Urinary bladder (tissue), 4 donors: Measurements from ENCODE around the gene ALK. TPM values are rescaled to one million over a fixed set of nuclear protein-coding genes. Genes with fewer than 3 reads are reported as not detected.

Source experiments
- DNase-seq: peaks from one replicate; pipeline ENCODE4 v3.0.0-alpha.2; 2015; ENCODE audit errors: extremely low spot score
- H3K27ac ChIP-seq: one replicate; pipeline ENCODE4 v1.5.1; 2013; ENCODE audit warnings: low read depth, mild to moderate bottlenecking, moderate library complexity
- H3K36me3 ChIP-seq: one replicate; pipeline ENCODE4 v1.6.1; 2013; ENCODE audit warnings: mild to moderate bottlenecking, moderate library complexity; ENCODE audit not compliant: insufficient read depth
- H3K4me1 ChIP-seq: one replicate; pipeline ENCODE4 v1.6.1; 2013; ENCODE audit warnings: mild to moderate bottlenecking, moderate library complexity; ENCODE audit not compliant: insufficient read depth
- H3K4me3 ChIP-seq: one replicate; pipeline ENCODE4 v1.5.1; 2013; ENCODE audit warnings: low read depth, low read length
- WGBS: extraction: QIAGEN DNeasy Blood & Tissue Kit; methylation state at CpG from one replicate; pipeline ENCODE4 v1.1.7; 2013; 5-methylcytosine and 5-hydroxymethylcytosine counted together
- polyA plus RNA-seq: library from polyadenylated mRNA; stranded (reverse); fragments of 200-250 nt; gene quantifications from one replicate; pipeline ENCODE4 v1.2.3, GENCODE V29; 2013
- total RNA-seq: library from RNA; depleted of rRNA; stranded (reverse); fragments of >200 nt; gene quantifications from one replicate; pipeline ENCODE4 v1.2.3, GENCODE V29; 2014
- donor health status: healthy with polysubstance abuse.
- donor health status: healthy.

ALK gene
- total and polyA plus RNA-seq, 2 donors: 0.29 to 1.0 TPM

- H3K36me3 ChIP-seq: no peaks in the 10 kb centered on the region
- WGBS: 74% methylated on average over 2 of the region's 2 CpGs
- no peaks in the 10 kb centered on the region for H3K4me1 ChIP-seq
- no peak for DNase-seq
- no peak overlapping the region for H3K4me3 ChIP-seq
- no peak overlapping the region for H3K27ac ChIP-seq
Observed at GRCh38 chr2:29492701-29493100, 428.7 kb downstream of the ALK start.

DNA sequence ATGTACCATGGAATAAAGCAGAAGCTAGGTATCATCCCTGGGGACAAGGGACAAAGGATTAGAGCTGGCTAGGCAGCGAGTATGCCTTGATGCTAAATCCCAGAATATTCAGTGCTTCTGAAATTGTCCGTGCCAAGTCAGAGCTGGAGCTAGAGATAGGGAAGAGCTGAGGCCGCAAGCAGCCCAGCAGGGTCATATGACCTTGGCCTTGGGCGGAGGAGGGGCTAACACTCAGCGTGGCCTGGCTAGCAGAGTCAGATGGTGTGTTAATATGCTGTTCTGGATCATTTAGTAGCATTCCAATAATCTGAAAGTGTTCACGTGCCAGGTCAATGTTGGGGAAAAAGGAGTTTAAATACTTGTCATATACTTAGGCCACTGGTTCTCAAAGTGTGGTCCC is 431.3 kb downstream of the ALK start:
- Histone ChIP-seq H3K4me1 (no peaks in the 10 kb centered on the region), H3K4me3 (no peak overlapping the region), H3K27ac (no peak overlapping the region), H3K36me3 (no peaks in the 10 kb centered on the region)
- no peak for DNase-seq
- WGBS: 84% methylated on average over 6 of the region's 6 CpGs

DNA sequence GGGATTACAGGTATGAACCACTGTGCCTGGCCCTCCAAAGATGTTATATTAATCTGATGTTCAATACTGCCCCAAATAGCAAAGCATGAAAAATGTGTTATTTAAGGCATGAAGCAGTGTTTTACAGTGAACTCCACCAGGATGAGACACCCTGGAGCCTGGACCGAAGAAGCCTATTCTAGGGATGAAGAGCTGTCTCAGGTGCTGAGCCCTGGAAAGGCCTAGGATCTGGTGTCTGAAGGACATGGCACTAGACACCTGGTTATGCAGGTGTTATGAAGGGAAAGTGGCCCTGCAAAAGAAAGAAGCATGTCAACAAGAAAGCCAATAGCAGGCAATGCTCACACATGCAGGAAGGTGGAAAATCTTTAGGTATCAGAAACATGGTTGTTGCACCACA is 431.8 kb downstream of the ALK start:
- no peaks in the 10 kb centered on the region for H3K36me3 ChIP-seq
- no peak overlapping the region for H3K27ac ChIP-seq
- H3K4me1 ChIP-seq: no peaks in the 10 kb centered on the region
- DNase-seq: no peak
- 97% methylated on average over 1 of the region's 1 CpG for WGBS
- no peak overlapping the region for H3K4me3 ChIP-seq

DNA sequence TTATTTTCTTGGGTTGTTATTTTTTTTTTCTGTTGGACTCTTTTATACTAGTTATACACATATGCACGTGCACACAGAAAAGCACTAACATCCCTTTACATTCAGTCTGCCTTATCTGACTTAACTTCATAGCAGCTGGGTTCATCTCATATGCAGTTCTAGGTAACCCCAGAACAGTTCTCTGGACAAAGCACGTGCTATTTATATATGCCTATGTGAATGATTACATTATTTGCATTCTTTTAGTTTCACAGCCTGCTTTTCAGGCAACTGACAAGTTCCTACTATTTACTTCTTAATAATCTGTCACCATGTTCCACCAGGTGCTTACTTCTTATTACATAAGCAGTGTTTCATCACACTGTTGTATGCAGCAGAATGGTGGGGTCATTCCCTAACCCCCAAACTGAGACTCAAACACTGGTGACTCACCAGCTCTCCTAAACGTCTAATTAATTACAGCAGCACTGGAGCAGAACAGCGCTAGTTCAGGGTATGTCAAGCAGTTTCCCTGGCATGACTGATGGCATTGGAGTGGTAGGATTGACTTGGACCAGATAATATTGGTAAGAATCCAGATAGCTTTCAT is 433.3 kb downstream of the ALK start:
- H3K4me1 ChIP-seq: no peaks in the 10 kb centered on the region
- H3K36me3 ChIP-seq: no peaks in the 10 kb centered on the region
- WGBS: 57% methylated on average over 4 of the region's 4 CpGs

DNA sequence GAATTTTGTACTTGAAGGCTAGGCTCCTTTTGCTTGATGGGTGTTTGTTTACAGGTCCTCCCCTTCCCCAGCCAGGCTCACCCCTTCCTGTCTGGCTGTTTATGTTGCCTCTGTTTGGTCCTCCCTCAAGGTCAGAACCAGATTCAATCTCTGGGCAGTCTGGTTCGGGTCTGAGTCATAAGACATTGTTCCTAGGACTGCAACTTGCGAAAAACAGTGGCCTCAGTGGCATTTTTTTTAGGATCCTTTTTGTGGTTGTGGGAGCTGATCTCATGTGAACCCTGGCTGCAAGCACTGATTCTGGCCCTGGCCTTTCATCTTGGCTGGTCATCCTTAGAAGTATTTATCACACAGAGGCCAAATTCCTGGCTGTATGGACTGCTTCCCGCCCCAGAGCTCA is 435.8 kb downstream of the ALK start:
- WGBS: 24% methylated on average over 3 of the region's 3 CpGs
- no peak overlapping the region for H3K4me3 ChIP-seq
- H3K36me3 ChIP-seq: no peaks in the 10 kb centered on the region
- H3K27ac ChIP-seq: no peak overlapping the region
- H3K4me1 ChIP-seq: no peaks in the 10 kb centered on the region
- DNase-seq: no peak

More for the DNA sequence above, 433.3 kb downstream of the ALK start:
- no peak overlapping the region for H3K4me3 ChIP-seq
- DNase-seq: no peak
- no peak overlapping the region for H3K27ac ChIP-seq

GRCh38 chr2:29485117-29485516 is 436.3 kb downstream of the ALK start:
- H3K4me1 ChIP-seq: no peaks in the 10 kb centered on the region
- no peak overlapping the region for H3K4me3 ChIP-seq
- H3K36me3 ChIP-seq: no peaks in the 10 kb centered on the region
- no peak overlapping the region for H3K27ac ChIP-seq
- DNase-seq: no peak

DNA sequence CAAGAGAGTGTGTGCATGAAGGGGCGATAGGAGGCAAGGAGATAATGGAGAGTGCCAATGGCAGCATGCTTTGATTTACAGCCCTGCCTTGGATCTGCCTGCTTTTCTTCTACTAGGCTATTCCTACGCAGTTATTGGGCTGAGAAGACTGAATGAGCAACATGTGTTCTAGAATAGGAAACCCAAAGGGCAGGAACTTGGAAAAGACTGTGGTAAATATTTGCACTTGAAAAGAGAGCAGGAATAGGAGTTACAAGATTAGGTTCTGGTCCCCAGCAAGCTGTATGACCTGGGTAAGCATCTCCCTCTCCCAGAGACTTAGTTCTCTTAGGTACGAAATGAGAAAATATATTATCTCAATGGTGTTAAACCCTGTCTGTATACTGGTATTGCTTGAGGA is 438.5 kb downstream of the ALK start:
- H3K27ac ChIP-seq: no peak overlapping the region
- H3K4me3 ChIP-seq: no peak overlapping the region
- H3K4me1 ChIP-seq: no peaks in the 10 kb centered on the region
- no peak for DNase-seq
- no peaks in the 10 kb centered on the region for H3K36me3 ChIP-seq
- WGBS: 88% methylated on average over 3 of the region's 3 CpGs

GRCh38 chr2:29482348-29482747 is 439.0 kb downstream of the ALK start:
- no peaks in the 10 kb centered on the region for H3K36me3 ChIP-seq
- no peak for DNase-seq
- 92% methylated on average over 2 of the region's 2 CpGs for WGBS
- H3K4me1 ChIP-seq: no peaks in the 10 kb centered on the region
- H3K27ac ChIP-seq: no peak overlapping the region
- no peak overlapping the region for H3K4me3 ChIP-seq

- no peak overlapping the region for H3K4me3 ChIP-seq
- no peaks in the 10 kb centered on the region for H3K4me1 ChIP-seq
- H3K36me3 ChIP-seq: no peaks in the 10 kb centered on the region
- no peak for DNase-seq
- 89% methylated on average over 1 of the region's 1 CpG for WGBS
- no peak overlapping the region for H3K27ac ChIP-seq
Observed at GRCh38 chr2:29481313-29481712, 440.1 kb downstream of the ALK start.

- Histone ChIP-seq H3K36me3 (no peaks in the 10 kb centered on the region), H3K4me1 (no peaks in the 10 kb centered on the region), H3K4me3 (no peak overlapping the region), H3K27ac (no peak overlapping the region)
- 46% methylated on average over 4 of the region's 4 CpGs for WGBS
- DNase-seq: no peak
Observed at GRCh38 chr2:29480426-29480825, 441.0 kb downstream of the ALK start.

DNA sequence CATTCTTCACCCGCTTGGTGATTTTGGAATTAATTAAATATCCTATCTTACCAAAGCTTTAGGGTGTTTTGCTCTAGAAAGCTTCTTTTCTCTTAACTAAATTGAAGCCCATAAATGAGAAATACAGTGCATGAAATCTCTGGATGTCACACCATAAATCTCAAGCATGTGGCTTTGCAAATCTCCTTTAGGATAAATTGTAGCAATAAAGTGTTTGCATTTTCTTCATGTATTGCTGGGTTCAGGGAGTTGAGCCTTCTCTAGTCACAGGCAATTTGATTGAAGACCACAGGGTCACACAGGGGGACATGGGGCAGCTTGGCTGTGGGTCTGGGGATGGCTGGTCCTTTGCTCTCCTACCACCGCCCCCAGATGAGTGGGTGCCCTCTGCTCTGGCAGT is 442.0 kb downstream of the ALK start:
- H3K4me3 ChIP-seq: no peak overlapping the region
- 97% methylated on average over 2 of the region's 2 CpGs for WGBS
- no peak for DNase-seq
- no peak overlapping the region for H3K27ac ChIP-seq
- no peaks in the 10 kb centered on the region for H3K36me3 ChIP-seq
- H3K4me1 ChIP-seq: no peaks in the 10 kb centered on the region

GRCh38 chr2:29478641-29479040 is 442.7 kb downstream of the ALK start:
- Histone ChIP-seq H3K4me1 (no peaks in the 10 kb centered on the region), H3K36me3 (no peaks in the 10 kb centered on the region), H3K27ac (no peak overlapping the region), H3K4me3 (no peak overlapping the region)
- DNase-seq: no peak
- 95% methylated on average over 4 of the region's 4 CpGs for WGBS

- Histone ChIP-seq H3K27ac (no peak overlapping the region), H3K4me3 (no peak overlapping the region), H3K4me1 (no peaks in the 10 kb centered on the region), H3K36me3 (no peaks in the 10 kb centered on the region)
- DNase-seq: no peak
Observed at GRCh38 chr2:29477186-29477585, 444.2 kb downstream of the ALK start.

DNA sequence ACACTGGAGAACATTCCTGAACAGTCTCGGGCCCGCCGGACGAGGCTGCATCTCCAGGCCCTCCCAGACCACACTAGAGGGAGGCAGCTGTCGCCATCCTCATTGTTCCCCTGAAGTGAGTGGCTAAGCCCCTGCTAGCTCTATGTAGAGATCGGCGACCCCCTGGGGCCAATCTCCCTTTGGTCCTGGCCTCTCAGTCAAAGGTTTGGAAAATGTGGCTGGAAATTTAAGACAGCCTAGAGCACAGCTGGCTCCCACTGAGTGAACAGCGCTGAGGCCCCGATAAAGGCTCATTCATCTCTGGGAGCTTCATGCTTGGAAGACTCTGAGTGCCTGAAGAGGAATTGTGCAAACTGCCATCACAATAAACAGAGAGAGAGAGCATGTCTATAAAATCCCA is 445.9 kb downstream of the ALK start:
- 79% methylated on average over 9 of the region's 9 CpGs for WGBS
- H3K4me1 ChIP-seq: no peaks in the 10 kb centered on the region
- no peak for DNase-seq

GRCh38 chr2:29469961-29470360 is 451.4 kb downstream of the ALK start:
- no peak for DNase-seq
- Histone ChIP-seq H3K4me1 (no peaks in the 10 kb centered on the region), H3K36me3 (no peaks in the 10 kb centered on the region), H3K27ac (no peak overlapping the region), H3K4me3 (no peak overlapping the region)
- WGBS: 59% methylated on average over 3 of the region's 3 CpGs

More for the DNA sequence above, 445.9 kb downstream of the ALK start:
- H3K4me3 ChIP-seq: no peak overlapping the region
- H3K36me3 ChIP-seq: no peaks in the 10 kb centered on the region
- no peak overlapping the region for H3K27ac ChIP-seq
